Body of pancreas (tissue), 4 donors: Measurements from ENCODE around the gene PPP3CB.

ENCODE experiments used
- POLR2A ChIP-seq, 3 donors: fragments of 450-650 bp; IDR thresholded peaks; one replicate each; pipeline ENCODE4 v1.6.1; 2016; ENCODE audit warnings: antibody characterized with exemption in 3 of 3, mild to moderate bottlenecking in 2 of 3
- TF ChIP-seq, protein P1 (sequence below), 7 experiments: fragments of 450-650 bp in 4 of 7; fragments of 200-600 bp in 3 of 7; sonication (generic) in 3 of 7; IDR thresholded peaks; one replicate each; pipeline ENCODE4 v1.5.1; 2016 to 2019; ENCODE audit warnings: antibody characterized with exemption in 7 of 7

DNA sequence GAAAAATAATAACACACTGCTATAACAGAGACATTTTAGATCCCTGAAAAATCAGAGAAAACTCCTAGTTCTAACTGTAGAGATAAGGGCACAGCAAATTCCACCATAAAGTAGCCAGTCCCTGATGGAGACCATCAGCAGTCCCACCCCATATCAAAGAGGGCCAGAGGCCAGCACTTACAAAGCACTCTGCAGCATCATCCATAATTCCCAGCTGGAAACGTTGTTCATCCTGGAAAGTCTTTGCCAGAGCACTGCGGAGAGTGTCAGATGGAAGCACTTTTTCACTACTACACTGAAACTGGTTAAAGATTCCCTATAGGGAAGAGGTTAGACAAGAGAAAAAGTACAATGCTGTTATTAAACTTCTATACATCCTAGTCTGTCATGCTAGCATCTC lies 49.5 kb upstream of the PPP3CB start:
- TF ChIP-seq, protein P1, sequence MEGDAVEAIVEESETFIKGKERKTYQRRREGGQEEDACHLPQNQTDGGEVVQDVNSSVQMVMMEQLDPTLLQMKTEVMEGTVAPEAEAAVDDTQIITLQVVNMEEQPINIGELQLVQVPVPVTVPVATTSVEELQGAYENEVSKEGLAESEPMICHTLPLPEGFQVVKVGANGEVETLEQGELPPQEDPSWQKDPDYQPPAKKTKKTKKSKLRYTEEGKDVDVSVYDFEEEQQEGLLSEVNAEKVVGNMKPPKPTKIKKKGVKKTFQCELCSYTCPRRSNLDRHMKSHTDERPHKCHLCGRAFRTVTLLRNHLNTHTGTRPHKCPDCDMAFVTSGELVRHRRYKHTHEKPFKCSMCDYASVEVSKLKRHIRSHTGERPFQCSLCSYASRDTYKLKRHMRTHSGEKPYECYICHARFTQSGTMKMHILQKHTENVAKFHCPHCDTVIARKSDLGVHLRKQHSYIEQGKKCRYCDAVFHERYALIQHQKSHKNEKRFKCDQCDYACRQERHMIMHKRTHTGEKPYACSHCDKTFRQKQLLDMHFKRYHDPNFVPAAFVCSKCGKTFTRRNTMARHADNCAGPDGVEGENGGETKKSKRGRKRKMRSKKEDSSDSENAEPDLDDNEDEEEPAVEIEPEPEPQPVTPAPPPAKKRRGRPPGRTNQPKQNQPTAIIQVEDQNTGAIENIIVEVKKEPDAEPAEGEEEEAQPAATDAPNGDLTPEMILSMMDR (IDR thresholded peaks at IDR 0.05) = no peak
- TF ChIP-seq POLR2A (IDR thresholded peaks at IDR 0.05) = no peak
